ENCODE data around the gene POLR3E.
"Not testable (repeated sequence)": the region's sequence is repeated elsewhere in the genome, so short reads cannot be mapped to it uniquely, and the experiment has no call there.

POLR3E gene

DNA sequence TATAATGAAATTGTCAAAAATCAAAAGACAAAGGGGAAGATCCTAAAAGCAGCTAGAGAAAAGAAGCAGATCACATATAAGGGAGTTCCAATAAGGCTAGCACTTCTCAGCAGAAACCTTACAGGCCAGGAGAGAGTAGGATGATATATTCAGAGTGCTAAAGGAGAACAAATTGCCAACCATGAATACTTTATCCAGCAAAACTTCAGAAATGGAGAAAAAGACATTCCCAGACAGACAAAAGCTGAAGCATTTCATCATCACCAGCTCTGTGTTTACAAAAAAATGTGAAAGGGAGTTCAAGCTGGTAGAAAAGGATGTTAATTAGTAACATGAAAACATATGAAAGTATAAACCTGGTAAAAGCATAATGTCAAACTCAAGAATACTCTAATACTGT is 39.8 kb downstream of the POLR3E start:
- DNase-seq, result no peak

DNA sequence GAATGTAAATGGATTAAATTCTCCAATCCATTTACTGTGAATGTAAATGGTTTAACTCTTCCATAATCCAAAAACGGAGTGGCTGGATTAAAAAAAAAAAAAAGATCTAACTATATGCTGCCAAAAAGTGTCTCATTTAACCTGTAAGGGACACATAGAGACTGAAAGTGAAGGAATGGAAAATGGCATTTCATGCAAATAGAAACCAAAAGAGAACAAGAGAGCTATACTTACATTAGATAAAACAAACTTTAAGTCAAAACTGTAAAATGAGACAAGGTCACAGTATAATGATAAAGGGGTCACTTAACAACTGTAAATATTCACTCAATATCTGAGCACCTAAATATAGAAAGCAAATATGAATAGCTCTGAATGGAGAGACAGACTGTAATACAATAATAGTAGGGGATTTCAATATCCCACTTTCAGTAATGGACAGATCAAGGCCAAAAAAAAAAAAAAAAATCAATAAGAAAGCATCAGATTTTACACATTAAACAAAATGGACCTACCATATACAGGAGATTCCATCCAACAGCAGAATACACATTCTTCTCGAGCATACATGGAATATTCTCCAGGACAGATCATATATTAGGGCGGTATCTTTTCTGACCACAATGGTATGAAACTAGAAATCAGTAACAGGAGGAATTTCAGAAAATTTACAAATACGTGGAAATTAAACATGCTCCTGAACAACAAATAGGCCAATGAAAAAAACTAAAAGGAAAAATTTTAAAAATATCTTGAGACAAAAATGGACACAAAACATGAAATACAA is 40.8 kb downstream of the POLR3E start:
- no peak for DNase-seq

DNA sequence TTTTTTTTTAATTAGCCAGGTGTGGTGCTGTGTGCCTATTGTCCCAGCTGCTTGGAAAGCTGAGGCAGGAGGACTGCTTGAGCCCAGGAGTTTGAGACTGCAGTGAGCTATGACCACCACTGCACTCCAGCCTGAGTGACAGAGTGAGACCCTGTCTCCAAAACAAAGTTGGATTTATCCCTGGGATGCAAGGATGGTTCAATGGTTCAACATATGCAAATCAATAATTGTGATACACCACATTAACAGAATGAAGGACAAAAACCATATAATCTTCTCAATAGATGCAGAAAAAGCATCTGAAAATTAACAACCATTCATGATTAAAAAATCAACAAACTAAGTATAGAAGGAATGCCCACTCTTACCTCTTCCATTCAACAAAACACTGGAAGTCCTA is 43.7 kb downstream of the POLR3E start:
- no peak for DNase-seq

DNA sequence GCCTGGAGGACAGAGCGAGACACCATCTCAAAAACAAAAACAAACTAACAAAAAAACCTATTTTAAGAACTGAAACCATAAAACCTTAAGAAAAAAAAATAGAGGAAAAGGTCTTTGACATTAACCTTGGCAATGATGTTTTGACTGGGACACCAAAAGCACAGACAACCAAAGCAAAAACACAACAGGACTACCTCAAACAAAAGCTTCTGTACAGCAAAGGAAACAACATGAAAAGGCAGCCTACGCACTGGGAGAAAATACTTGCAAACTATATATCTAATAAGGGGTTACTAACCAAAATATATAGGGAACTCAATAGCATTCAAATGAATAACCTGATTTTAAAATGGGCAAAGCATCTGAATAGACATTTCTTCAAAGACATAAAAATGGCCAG is 44.9 kb downstream of the POLR3E start:
- DNase-seq, result no peak

- DNase-seq, result no peak
Measured at GRCh38 chr16:22346483-22346882, 49.3 kb downstream of the POLR3E start.

- DNase-seq, result no peak
Measured at GRCh38 chr16:22347100-22347820, 50.1 kb downstream of the POLR3E start.

- no peak for DNase-seq
Measured at GRCh38 chr16:22348291-22348690, 51.1 kb downstream of the POLR3E start.

- DNase-seq, result not testable (repeated sequence)
Measured at GRCh38 chr16:22351017-22351416, 53.8 kb downstream of the POLR3E start.

DNA sequence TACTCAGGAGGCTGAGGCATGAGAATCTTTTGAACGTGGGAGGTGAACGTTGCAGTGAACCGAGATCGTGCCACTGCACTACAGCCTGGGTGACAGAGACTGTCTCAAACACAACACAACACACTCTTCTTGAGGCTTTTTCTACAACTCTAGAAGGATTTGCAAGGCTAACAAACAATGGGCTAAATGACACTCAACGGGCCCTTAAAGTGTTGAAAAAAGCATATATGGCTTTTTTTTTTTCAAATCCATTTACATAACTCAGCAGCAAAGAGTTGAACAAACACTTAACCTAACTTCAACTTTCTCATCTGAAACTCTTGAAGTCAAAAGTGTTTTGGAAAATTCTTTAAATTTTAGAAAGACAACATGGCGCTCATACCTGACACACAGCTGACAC is 54.9 kb downstream of the POLR3E start:
- DNase-seq, result no peak

GRCh38 chr16:22352723-22353122 is 55.5 kb downstream of the POLR3E start:
- no peak for DNase-seq

DNA sequence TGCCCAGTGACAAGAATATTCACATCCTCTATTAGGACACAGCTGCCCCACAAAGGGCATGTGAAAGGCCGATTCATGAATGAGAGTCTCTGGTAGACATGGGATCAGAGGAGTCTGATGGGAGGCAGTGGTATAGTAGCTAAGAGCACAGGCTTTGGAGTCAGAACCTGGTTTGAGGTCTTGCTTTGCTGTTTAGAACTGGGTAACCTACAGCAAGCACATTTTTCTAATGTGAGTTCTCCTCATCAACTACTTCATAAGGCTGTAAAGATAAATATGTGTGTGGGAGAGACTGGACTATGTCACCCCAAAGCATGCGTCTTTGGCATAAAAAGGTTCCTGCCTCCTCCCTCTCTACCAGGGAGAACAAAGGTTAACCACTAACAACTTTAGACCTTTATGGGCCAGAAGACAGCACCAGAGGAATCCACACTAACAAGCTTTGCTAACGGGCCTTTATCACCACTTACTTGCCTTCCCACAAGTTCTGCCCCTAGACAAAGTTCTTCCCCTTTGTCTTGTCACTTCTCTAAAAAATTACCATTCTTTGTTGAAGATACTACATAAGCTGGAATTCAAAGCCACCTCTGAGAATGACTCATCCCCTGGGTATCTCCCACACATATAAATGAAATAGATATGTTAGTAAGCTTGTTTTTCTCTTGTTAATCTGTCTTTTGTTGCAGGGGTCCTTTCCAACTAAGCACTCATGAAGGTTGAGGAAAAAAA is 56.1 kb downstream of the POLR3E start:
- no peak for DNase-seq

DNA sequence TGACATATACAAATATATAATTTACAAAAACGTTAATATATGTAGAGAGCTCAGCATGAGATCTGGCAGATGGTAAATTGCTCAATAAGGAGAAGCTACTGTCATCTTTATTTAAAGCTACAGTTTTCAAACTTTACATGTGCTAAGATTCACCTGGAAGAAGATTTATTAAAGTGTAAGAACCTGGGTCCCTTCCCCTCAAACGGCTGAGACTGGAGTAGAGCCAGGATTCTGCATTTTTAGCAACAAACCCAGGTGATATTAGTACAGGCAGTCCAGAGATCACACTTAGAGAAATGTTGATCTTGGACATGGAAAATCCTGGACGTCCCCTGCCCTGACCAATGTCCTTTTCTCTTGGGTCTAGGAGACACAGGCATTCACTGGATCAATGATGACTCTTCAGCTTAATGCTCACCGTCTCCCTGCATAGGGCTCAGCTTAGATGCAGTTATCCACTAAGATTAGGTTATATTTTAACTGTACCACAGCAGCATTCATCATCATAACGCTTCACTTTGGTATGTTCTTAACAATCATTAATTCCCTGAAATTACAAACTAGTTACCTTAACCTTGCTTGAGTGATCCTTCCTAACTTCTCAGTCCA is 56.8 kb downstream of the POLR3E start:
- no peak for DNase-seq

- no peak for DNase-seq
Measured at GRCh38 chr16:22355487-22355908, 58.3 kb downstream of the POLR3E start.

GRCh38 chr16:22356930-22357634 is 59.9 kb downstream of the POLR3E start:
- DNase-seq, result no peak

GRCh38 chr16:22357635-22357971 is 60.4 kb downstream of the POLR3E start:
- DNase-seq, result no peak

GRCh38 chr16:22358000-22358399 is 60.8 kb downstream of the POLR3E start:
- no peak for DNase-seq

DNA sequence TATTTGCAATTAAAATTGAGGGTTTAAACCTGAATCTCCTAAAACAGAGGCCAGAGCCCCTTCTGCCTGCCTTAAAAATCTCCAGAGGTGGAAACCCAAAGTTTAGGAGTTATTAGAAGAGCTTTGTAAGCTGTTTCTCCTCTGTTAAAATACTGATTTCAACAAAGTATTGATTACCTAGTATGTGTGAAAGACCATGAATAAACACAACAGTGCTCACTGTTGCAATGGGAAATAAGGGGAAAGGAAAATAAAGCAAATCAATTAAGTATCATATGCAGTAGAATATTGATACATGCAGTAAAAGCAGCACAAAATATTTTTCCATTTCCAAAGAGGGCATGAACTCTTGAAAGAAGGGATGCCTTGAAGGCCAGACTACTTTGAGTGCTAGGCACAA is 62.5 kb downstream of the POLR3E start:
- no peak for DNase-seq

DNA sequence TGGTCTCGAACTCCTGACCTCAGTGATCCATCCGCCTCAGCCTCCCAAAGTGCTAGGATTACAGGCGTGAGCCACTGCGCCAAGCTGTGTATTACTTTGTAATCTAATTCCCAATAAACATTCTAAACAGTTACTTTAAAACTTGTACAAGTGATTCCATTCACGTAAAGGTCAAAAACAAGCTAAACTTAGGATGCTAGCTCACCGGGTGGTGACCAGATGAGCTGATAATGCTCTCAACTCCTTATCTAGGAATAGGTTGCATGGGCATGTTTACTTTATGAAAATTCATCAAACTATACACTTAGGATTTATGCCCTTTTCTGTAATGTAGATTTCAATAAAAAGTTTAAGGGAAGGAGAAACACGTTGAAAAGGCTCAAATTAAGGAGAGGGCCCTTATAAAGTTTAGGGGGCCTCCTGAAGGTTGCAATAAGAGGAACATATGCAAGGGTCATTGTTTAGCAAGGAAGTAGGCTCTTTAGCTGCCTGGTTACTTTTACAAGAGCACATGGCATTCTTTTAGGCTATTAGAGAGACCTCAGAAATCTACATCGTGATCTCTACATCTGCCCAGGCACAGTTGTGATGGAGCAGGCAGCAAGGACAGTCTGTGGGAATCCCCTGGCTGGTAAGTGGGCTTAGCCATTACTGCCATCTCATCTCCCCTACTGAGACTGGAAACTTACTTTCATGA is 63.9 kb downstream of the POLR3E start:
- no peak for DNase-seq

DNA sequence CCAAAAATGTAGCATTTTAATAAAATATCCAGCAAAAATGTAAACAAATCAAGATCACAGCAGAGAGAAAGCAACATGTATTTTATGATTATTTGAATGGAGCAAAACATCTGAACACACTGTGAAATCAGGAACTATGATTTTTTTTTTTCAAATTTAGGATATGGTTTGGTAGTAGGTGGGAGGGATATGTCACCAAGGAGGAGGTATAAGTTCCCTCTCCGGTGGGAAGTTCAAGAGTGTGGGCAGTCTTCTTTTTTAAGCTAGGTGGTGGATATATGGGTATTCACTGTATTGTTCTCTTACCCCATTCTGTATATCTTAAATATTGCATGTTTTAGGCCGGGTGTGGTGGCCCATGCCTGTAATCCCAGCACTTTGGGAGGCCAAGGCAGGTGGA is 67.0 kb downstream of the POLR3E start:
- DNase-seq, result no peak

GRCh38 chr16:22366371-22366770 is 69.2 kb downstream of the POLR3E start:
- DNase-seq, result no peak

DNA sequence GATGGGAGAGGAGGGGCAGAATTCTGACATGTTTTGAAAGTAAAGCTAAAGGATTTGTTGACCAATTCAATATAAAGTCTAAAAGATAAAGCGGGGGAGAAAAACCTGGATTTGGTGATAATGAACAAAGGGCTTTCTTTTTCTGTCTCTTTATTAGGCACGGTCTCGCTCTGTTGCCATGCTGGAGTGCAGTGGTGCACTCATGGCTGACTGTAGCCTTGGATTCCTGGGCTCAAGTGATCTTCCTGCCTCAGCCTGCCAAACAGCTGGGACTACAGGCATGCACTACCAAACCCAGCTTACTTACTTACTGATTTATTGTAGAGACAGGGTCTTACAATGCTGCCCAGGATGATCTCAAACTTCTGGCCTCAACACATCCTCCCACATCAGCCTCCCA is 69.7 kb downstream of the POLR3E start:
- DNase-seq, result no peak

DNA sequence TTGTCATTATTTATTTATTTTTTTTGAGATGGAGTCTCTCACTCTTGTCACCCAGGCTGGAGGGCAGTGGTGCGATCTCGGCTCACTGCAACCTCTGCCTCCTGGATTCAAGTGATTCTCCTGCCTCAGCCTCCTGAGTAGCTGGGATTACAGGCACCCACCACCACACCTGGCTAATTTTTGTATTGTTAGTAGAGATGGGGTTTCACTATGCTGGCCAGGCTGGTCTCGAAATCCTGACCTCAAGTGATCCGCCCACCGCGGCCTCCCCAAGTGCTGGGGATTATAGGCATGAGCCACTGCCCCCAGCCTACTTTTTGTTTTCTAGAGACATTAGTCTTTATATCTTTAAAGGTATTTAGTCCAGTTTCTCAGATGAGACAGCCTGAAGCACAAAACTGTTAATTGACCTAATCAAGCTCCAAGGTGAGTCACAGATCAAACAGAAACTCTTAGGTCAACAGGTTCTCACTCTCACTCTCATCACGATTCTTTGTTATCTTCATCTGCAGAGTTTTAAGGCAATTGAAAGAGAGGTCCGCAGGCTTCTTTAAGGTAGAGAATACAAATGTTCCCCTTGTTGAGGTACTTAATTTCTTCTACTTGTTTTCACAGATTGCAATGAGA is 71.1 kb downstream of the POLR3E start:
- not testable (repeated sequence) for DNase-seq
